Nephron (organoid): ENCODE results near the gene UTP25.

Experiments
- H3K27ac Mint-ChIP-seq, 3 experiments: 2 replicates each; pipeline ENCODE4 v1.8.0; 2020; ENCODE audit warnings: mixed read lengths in 3 of 3, mild to moderate bottlenecking in 2 of 3, moderate library complexity in 1 of 3
- H3K27me3 Mint-ChIP-seq: 2 replicates; pipeline ENCODE4 v1.8.0; 2021; ENCODE audit warnings: low read depth, mild to moderate bottlenecking, moderate library complexity, mixed read lengths
- H3K36me3 Mint-ChIP-seq: 2 replicates; pipeline ENCODE4 v1.8.0; 2020; ENCODE audit warnings: low read depth, mixed read lengths
- H3K4me1 Mint-ChIP-seq: 2 replicates; pipeline ENCODE4 v1.8.0; 2020; ENCODE audit warnings: mixed read lengths
- H3K4me3 Mint-ChIP-seq, 3 experiments: 2 replicates each; pipeline ENCODE4 v1.8.0; 2020; ENCODE audit warnings: mild to moderate bottlenecking in 3 of 3, mixed read lengths in 3 of 3, moderate library complexity in 2 of 3
- H3K9me3 Mint-ChIP-seq: 2 replicates; pipeline ENCODE4 v1.8.0; 2020; ENCODE audit warnings: mixed read lengths
- CTCF ChIP-seq, 3 experiments: fragments of 200-600 bp; sonication (generic); IDR thresholded peaks; one replicate each; pipeline ENCODE4 v1.5.0; 2021; ENCODE audit warnings: antibody characterized with exemption in 3 of 3; ENCODE audit not compliant: unreplicated experiment in 3 of 3

The UTP25 gene

GRCh38 chr1:209829716-209830115 is 1.9 kb downstream of the UTP25 start:
- H3K27ac Mint-ChIP-seq: no peak overlapping the region
- peaks cover 3% of the 10 kb centered on the region for H3K27me3 Mint-ChIP-seq

GRCh38 chr1:209830722-209831121 is 3.0 kb downstream of the UTP25 start:
- no peaks in the 10 kb centered on the region for H3K9me3 Mint-ChIP-seq
- peaks cover 35% of the 10 kb centered on the region for H3K36me3 Mint-ChIP-seq
- TF ChIP-seq CTCF (IDR thresholded peaks at IDR 0.05; ENCODE audit: unreplicated experiment in 3 of 3): no peak
- peaks cover 27% of the 10 kb centered on the region for H3K4me1 Mint-ChIP-seq
- H3K4me3 Mint-ChIP-seq: peak overlapping the region in 2 of 3 experiments; percentile 23 to 39
- H3K27me3 Mint-ChIP-seq: peaks cover 3% of the 10 kb centered on the region
- no peak overlapping the region for H3K27ac Mint-ChIP-seq

More at GRCh38 chr1:209829716-209830115, 1.9 kb downstream of the UTP25 start:
- peaks cover 29% of the 10 kb centered on the region for H3K4me1 Mint-ChIP-seq
- peak overlapping the region; percentile 79 to 85 (median 84) for H3K4me3 Mint-ChIP-seq
- TF ChIP-seq CTCF (IDR thresholded peaks at IDR 0.05; ENCODE audit: unreplicated experiment in 3 of 3): no peak
- H3K9me3 Mint-ChIP-seq: no peaks in the 10 kb centered on the region
- H3K36me3 Mint-ChIP-seq: peaks cover 31% of the 10 kb centered on the region

- Mint-ChIP-seq H3K27me3 (peaks cover 3% of the 10 kb centered on the region), H3K36me3 (peaks cover 43% of the 10 kb centered on the region), H3K4me1 (peaks cover 20% of the 10 kb centered on the region), H3K9me3 (no peaks in the 10 kb centered on the region), H3K27ac (no peak overlapping the region), H3K4me3 (no peak overlapping the region)
- TF ChIP-seq CTCF (IDR thresholded peaks at IDR 0.05; ENCODE audit: unreplicated experiment in 3 of 3): no peak
Measured at GRCh38 chr1:209831615-209832014, 3.8 kb downstream of the UTP25 start.

- no peak overlapping the region for H3K27ac Mint-ChIP-seq
- no peak overlapping the region for H3K4me3 Mint-ChIP-seq
- TF ChIP-seq CTCF (IDR thresholded peaks at IDR 0.05; ENCODE audit: unreplicated experiment in 3 of 3): no peak
- H3K27me3 Mint-ChIP-seq: no peaks in the 10 kb centered on the region
- H3K9me3 Mint-ChIP-seq: no peaks in the 10 kb centered on the region
- no peaks in the 10 kb centered on the region for H3K4me1 Mint-ChIP-seq
- peaks cover 71% of the 10 kb centered on the region for H3K36me3 Mint-ChIP-seq
Measured at GRCh38 chr1:209835782-209836298, 8.1 kb downstream of the UTP25 start.

- Mint-ChIP-seq H3K27ac (no peak overlapping the region), H3K4me3 (no peak overlapping the region), H3K36me3 (peaks cover 77% of the 10 kb centered on the region), H3K27me3 (no peaks in the 10 kb centered on the region), H3K4me1 (no peaks in the 10 kb centered on the region), H3K9me3 (no peaks in the 10 kb centered on the region)
- TF ChIP-seq CTCF (IDR thresholded peaks at IDR 0.05; ENCODE audit: unreplicated experiment in 3 of 3): no peak
Measured at GRCh38 chr1:209837671-209838070, 9.9 kb downstream of the UTP25 start.

- Mint-ChIP-seq H3K4me1 (no peaks in the 10 kb centered on the region), H3K36me3 (peaks cover 76% of the 10 kb centered on the region), H3K27me3 (no peaks in the 10 kb centered on the region), H3K4me3 (no peak overlapping the region), H3K9me3 (no peaks in the 10 kb centered on the region), H3K27ac (no peak overlapping the region)
- TF ChIP-seq CTCF (IDR thresholded peaks at IDR 0.05; ENCODE audit: unreplicated experiment in 3 of 3): no peak
Measured at GRCh38 chr1:209838537-209838936, 10.8 kb downstream of the UTP25 start.
